ENCODE measurements around the gene SGCD. TPM values are rescaled to one million over a fixed set of nuclear protein-coding genes. Genes with fewer than 3 reads are reported as not detected.

Gene SGCD
- total RNA-seq, 3 donors from 2014 or later, result 3.1 to 15.4 (median 6.2) TPM

DNA sequence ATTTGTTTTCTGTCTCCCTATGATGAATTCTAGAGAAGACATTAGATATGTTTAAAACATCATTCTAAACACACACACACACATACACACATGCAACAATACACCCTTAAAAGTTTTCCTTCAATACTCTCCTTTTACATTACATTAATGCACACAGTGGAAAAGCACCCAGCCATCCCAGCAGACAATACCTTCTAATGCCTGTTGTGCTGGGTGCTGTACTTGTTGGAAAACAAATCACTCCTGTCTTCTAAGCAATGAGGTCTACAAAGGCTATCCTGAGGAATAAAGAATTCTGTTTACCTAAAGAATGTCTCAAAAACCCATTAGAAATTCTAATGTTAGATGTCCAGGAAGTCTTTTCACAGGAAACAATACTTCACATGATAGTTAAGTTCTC is 264.0 kb downstream of the SGCD start:
- Histone ChIP-seq H3K27me3 (no peaks in the 10 kb centered on the region), H3K36me3 (no peaks in the 10 kb centered on the region), H3K4me1 (no peaks in the 10 kb centered on the region), H3K27ac (no peak overlapping the region), H3K9me3 (no peaks in the 10 kb centered on the region), H3K4me3 (no peak overlapping the region)
- TF ChIP-seq POLR2AphosphoS5 (IDR thresholded peaks at IDR 0.05), result no peak
- TF ChIP-seq POLR2A (IDR thresholded peaks at IDR 0.05), result no peak
- TF ChIP-seq, protein P1, sequence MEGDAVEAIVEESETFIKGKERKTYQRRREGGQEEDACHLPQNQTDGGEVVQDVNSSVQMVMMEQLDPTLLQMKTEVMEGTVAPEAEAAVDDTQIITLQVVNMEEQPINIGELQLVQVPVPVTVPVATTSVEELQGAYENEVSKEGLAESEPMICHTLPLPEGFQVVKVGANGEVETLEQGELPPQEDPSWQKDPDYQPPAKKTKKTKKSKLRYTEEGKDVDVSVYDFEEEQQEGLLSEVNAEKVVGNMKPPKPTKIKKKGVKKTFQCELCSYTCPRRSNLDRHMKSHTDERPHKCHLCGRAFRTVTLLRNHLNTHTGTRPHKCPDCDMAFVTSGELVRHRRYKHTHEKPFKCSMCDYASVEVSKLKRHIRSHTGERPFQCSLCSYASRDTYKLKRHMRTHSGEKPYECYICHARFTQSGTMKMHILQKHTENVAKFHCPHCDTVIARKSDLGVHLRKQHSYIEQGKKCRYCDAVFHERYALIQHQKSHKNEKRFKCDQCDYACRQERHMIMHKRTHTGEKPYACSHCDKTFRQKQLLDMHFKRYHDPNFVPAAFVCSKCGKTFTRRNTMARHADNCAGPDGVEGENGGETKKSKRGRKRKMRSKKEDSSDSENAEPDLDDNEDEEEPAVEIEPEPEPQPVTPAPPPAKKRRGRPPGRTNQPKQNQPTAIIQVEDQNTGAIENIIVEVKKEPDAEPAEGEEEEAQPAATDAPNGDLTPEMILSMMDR (IDR thresholded peaks at IDR 0.05), result no peak
- intact Hi-C loops (cut with DNase I; ENCODE audit: low total_unique reads), result no loop called here
- DNase-seq (ENCODE audit: low spot score in 2 of 2), result no peak

DNA sequence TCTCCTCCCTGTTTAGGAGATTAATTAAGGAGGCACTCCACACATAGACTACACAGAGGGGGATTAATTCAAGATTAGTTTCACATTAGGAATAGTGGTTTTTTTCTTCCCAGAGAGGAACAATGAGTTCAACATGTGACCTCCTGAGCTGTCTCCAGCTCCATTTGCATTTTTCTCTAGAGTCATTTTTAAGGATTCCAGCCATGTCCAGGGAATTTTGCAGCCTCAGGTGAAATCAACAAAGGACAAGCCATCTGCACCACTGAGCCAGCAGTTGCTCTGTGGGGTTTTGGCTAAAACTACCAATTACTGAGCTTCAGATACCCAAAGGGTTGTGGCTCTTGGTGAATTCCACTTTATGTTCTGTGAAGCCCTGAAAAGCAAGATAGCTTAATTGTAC is 264.7 kb downstream of the SGCD start:
- TF ChIP-seq, protein P1 (IDR thresholded peaks at IDR 0.05), result no peak
- no peak for TF ChIP-seq POLR2A (IDR thresholded peaks at IDR 0.05)
- TF ChIP-seq POLR2AphosphoS5 (IDR thresholded peaks at IDR 0.05), result no peak
- H3K4me1 ChIP-seq, result no peaks in the 10 kb centered on the region
- H3K4me3 ChIP-seq, result no peak overlapping the region
- intact Hi-C loops (cut with DNase I; ENCODE audit: low total_unique reads), result no loop called here
- no peaks in the 10 kb centered on the region for H3K9me3 ChIP-seq
- H3K27me3 ChIP-seq, result no peaks in the 10 kb centered on the region
- no peak overlapping the region for H3K27ac ChIP-seq
- H3K36me3 ChIP-seq, result no peaks in the 10 kb centered on the region
- no peak for DNase-seq (ENCODE audit: low spot score in 2 of 2)

DNA sequence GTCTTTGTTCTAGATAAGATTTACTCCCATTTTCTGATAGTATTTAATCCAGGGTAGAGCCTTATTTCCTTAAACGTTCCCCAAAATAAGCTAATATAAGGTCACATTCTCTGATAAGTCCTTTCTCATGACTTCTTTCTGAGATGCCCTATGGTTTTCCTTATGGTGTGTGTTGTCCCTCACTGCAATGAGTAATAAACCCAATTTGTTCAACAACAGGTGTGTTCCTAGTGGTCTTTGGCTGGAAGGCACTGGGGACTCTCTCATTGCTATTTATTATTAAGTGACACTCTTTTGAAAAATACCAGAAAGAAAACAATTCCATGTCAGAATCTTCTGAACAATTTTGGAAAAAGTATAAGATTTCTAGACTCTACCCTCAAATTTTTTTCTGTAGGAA is 266.6 kb downstream of the SGCD start:
- TF ChIP-seq, protein P1 (IDR thresholded peaks at IDR 0.05), result no peak
- TF ChIP-seq POLR2A (IDR thresholded peaks at IDR 0.05) (no peak), POLR2AphosphoS5 (IDR thresholded peaks at IDR 0.05) (no peak)
- intact Hi-C loops (cut with DNase I; ENCODE audit: low total_unique reads), result no loop called here
- DNase-seq (ENCODE audit: low spot score in 2 of 2), result no peak
- H3K27ac ChIP-seq, result no peak overlapping the region
- H3K4me1 ChIP-seq, result no peaks in the 10 kb centered on the region
- H3K9me3 ChIP-seq, result no peaks in the 10 kb centered on the region
- H3K27me3 ChIP-seq, result no peaks in the 10 kb centered on the region
- no peak overlapping the region for H3K4me3 ChIP-seq
- H3K36me3 ChIP-seq, result no peaks in the 10 kb centered on the region

DNA sequence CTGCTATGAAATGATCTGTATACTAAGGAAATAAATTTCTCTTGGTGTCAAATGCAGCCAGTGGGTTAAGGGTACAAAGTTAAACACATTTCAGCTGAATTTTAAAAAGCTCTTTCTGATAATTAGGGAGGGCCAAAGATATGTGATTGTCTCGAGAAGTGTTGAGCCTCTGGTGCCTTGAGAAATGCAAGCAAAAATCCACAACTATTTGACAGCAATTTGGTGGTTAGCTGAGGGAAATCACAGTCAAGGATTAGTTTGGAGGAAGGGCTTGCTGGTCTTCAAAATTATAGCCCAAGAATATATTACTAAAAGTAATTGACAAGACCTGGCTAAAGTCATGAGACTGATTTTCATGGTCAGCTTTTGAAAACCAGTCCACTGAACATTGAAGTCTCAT is 267.4 kb downstream of the SGCD start:
- no peaks in the 10 kb centered on the region for H3K27me3 ChIP-seq
- H3K4me1 ChIP-seq, result no peaks in the 10 kb centered on the region
- H3K4me3 ChIP-seq, result no peak overlapping the region
- H3K36me3 ChIP-seq, result no peaks in the 10 kb centered on the region
- intact Hi-C loops (cut with DNase I; ENCODE audit: low total_unique reads), result no loop called here
- TF ChIP-seq, protein P1 (IDR thresholded peaks at IDR 0.05), result no peak
- TF ChIP-seq POLR2A (IDR thresholded peaks at IDR 0.05) (no peak), POLR2AphosphoS5 (IDR thresholded peaks at IDR 0.05) (no peak)
- no peak overlapping the region for H3K27ac ChIP-seq
- DNase-seq (ENCODE audit: low spot score in 2 of 2), result no peak
- no peaks in the 10 kb centered on the region for H3K9me3 ChIP-seq

DNA sequence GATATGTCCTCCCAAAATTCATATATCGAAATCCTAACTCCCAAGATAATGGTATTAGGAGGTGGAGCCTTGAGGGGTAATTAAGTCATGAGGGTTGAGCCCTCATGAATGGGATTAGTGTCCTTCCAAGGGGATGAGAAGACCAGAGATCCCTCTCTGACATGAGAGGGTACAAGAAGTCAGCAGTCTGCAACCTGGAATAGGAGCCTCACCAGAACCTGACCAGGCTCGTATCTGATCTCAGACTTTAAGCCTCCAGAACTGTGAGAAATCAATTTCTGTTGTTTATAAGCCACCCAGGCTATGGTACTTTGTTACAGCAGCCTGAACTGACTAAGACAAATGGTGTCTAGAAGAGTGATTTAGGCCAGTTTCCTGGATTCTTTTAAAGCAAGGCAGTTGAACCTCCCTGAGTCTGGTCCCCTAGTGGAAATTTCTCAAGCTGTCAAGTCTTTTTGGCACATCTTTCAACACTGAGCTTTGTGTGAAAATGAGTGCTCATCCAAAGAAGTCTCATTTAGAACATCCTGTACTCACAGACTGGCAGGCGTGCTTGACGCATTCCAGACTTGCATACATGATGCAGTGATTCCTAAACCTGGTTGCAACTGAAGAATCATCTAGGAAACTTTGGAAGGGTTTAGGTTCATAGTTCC is 268.3 kb downstream of the SGCD start:
- H3K4me1 ChIP-seq, result no peaks in the 10 kb centered on the region
- H3K27ac ChIP-seq, result no peak overlapping the region
- intact Hi-C loops (cut with DNase I; ENCODE audit: low total_unique reads), result no loop called here
- TF ChIP-seq POLR2AphosphoS5 (IDR thresholded peaks at IDR 0.05), result peak in 1 of 3 donors; percentile 53
- TF ChIP-seq, protein P1 (IDR thresholded peaks at IDR 0.05), result no peak
- H3K9me3 ChIP-seq, result no peaks in the 10 kb centered on the region
- DNase-seq (ENCODE audit: low spot score in 2 of 2), result no peak
- H3K4me3 ChIP-seq, result no peak overlapping the region
- H3K27me3 ChIP-seq, result no peaks in the 10 kb centered on the region
- H3K36me3 ChIP-seq, result no peaks in the 10 kb centered on the region
